GM18951 (cell line): Measurements from ENCODE around the gene SCYGR6.

Experiments used
- POLR2A ChIP-seq: IDR thresholded peaks from 4 replicates; pipeline ENCODE4 v1.6.1; 2011; ENCODE audit warnings: mild to moderate bottlenecking; ENCODE audit not compliant: insufficient read length, insufficient read depth; ENCODE audit errors: extremely low read depth
- in situ Hi-C: fragments of 300-500 bp; cut with MboI; formaldehyde crosslinking; loops from one replicate; pipeline ENCODE4 v1.12.0; 2022; ENCODE audit warnings: low sequenced_read_pairs, mixed read lengths, inconsistent platforms; ENCODE audit not compliant: unreplicated experiment

The SCYGR6 gene

GRCh38 chr2:227687189-227687588 lies 37.4 kb downstream of the SCYGR6 start:
- in situ Hi-C loops: no loop called here
- TF ChIP-seq POLR2A: no peak

GRCh38 chr2:227684258-227684657 lies 40.3 kb downstream of the SCYGR6 start:
- no peak for TF ChIP-seq POLR2A
- in situ Hi-C loops: no loop called here

- TF ChIP-seq POLR2A: no peak
- in situ Hi-C loops: no loop called here
These were observed 46.6 kb downstream of the SCYGR6 start for GRCh38 chr2:227677928-227678327.

GRCh38 chr2:227674485-227674884 lies 50.1 kb downstream of the SCYGR6 start:
- no peak for TF ChIP-seq POLR2A
- in situ Hi-C loops: no loop called here
